ENCODE results near the gene TRNP1. TPM values are rescaled to one million over a fixed set of nuclear protein-coding genes. Genes with fewer than 3 reads are reported as not detected.
"Not testable (repeated sequence)": the region's sequence is repeated elsewhere in the genome, so short reads cannot be mapped to it uniquely, and the experiment has no call there.

The TRNP1 gene
- 1 to 10 TPM; 2.9 to 8.5 (median 6.5) TPM for total RNA-seq

- Histone ChIP-seq H3K27me3 (no peaks in the 10 kb centered on the region), H3K9me3 (no peaks in the 10 kb centered on the region), H3K36me3 (no peaks in the 10 kb centered on the region), H3K4me3 (replicated peaks in 1 of 3) (peak within 1 kb of the TSS; percentile 20 to 47 (median 44)), H3K27ac (no peak within 1 kb of the TSS), H3K4me1 (peaks cover 12 to 21% of the 10 kb centered on the region in 2 donors)
- DNase-seq: peak; percentile 54 to 58
- TF ChIP-seq POLR2A (IDR thresholded peaks at IDR 0.05) (peak in 1 of 2 donors; percentile 56), CTCF (IDR thresholded peaks at IDR 0.05) (no peak)
- intact Hi-C loops (cut with DNase I): no loop called here
- whole genome bisulfite sequencing, 2 donors: 2 to 3% methylated on average over 11 to 13 of the region's 61 CpGs
Measured at GRCh38 chr1:26993237-26994019, at the start of gene TRNP1. TSS of gene TRNP1 (plus strand) at chr1:26993692. CDS start at chr1:26993787, 95 bp downstream.

- Histone ChIP-seq H3K4me3 (replicated peaks in 1 of 3) (no peak overlapping the region), H3K9me3 (no peaks in the 10 kb centered on the region), H3K36me3 (peaks cover 47 to 58% of the 10 kb centered on the region in 2 donors), H3K27ac (no peak overlapping the region), H3K4me1 (peaks cover 0 to under 1% of the 10 kb centered on the region in 2 donors), H3K27me3 (no peaks in the 10 kb centered on the region)
- intact Hi-C loops (cut with DNase I): no loop called here
- no peak for TF ChIP-seq CTCF (IDR thresholded peaks at IDR 0.05)
- TF ChIP-seq POLR2A (IDR thresholded peaks at IDR 0.05): no peak
- no peak for DNase-seq
- WGBS, 2 donors: 80 to 83% methylated on average over 2 of the region's 2 CpGs
Measured at GRCh38 chr1:26945138-26945537, 48.4 kb upstream of the TRNP1 start.

GRCh38 chr1:26945728-26946127 is 47.8 kb upstream of the TRNP1 start:
- no peak for TF ChIP-seq POLR2A (IDR thresholded peaks at IDR 0.05)
- no peak for TF ChIP-seq CTCF (IDR thresholded peaks at IDR 0.05)
- no peaks in the 10 kb centered on the region for H3K4me1 ChIP-seq
- no peak overlapping the region for H3K4me3 ChIP-seq (replicated peaks in 1 of 3)
- H3K9me3 ChIP-seq: no peaks in the 10 kb centered on the region
- H3K27ac ChIP-seq: no peak overlapping the region
- DNase-seq: no peak
- peaks cover 47 to 58% of the 10 kb centered on the region in 2 donors for H3K36me3 ChIP-seq
- 91 to 97% methylated on average over 7 to 8 of the region's 8 CpGs for WGBS, 2 donors
- no peaks in the 10 kb centered on the region for H3K27me3 ChIP-seq
- intact Hi-C loops (cut with DNase I): no loop called here

GRCh38 chr1:26946270-26946669 is 47.2 kb upstream of the TRNP1 start:
- H3K36me3 ChIP-seq: peaks cover 46 to 63% of the 10 kb centered on the region in 2 donors
- intact Hi-C loops (cut with DNase I): no loop called here
- 69 to 75% methylated on average over 4 of the region's 4 CpGs for WGBS, 2 donors

GRCh38 chr1:26948725-26949057 is 44.8 kb upstream of the TRNP1 start:
- intact Hi-C loops (cut with DNase I); H3K9me3 ChIP-seq; H3K4me3 ChIP-seq (replicated peaks in 1 of 3); H3K4me1 ChIP-seq; H3K27me3 ChIP-seq; DNase-seq; H3K27ac ChIP-seq: not testable (repeated sequence)
- H3K36me3 ChIP-seq: peaks cover 21 to 43% of the 10 kb centered on the region in 2 donors
- 92 to 94% methylated on average over 16 of the region's 16 CpGs for WGBS, 2 donors

More at GRCh38 chr1:26946270-26946669, 47.2 kb upstream of the TRNP1 start:
- Histone ChIP-seq H3K9me3 (no peaks in the 10 kb centered on the region), H3K27ac (no peak overlapping the region), H3K4me1 (no peaks in the 10 kb centered on the region), H3K4me3 (replicated peaks in 1 of 3) (no peak overlapping the region), H3K27me3 (no peaks in the 10 kb centered on the region)
- TF ChIP-seq CTCF (IDR thresholded peaks at IDR 0.05) (no peak), POLR2A (IDR thresholded peaks at IDR 0.05) (no peak)
- DNase-seq: no peak

Data from thyroid gland (tissue), 4 donors.